DMS 273 (cell line): ENCODE data around the gene NTSR1.

ENCODE experiments used
- DNase-seq: peaks from one replicate; lab custom pipeline; 2025; ENCODE audit not compliant: unreplicated experiment; lab: John Stamatoyannopoulos, UW

The NTSR1 gene

DNA sequence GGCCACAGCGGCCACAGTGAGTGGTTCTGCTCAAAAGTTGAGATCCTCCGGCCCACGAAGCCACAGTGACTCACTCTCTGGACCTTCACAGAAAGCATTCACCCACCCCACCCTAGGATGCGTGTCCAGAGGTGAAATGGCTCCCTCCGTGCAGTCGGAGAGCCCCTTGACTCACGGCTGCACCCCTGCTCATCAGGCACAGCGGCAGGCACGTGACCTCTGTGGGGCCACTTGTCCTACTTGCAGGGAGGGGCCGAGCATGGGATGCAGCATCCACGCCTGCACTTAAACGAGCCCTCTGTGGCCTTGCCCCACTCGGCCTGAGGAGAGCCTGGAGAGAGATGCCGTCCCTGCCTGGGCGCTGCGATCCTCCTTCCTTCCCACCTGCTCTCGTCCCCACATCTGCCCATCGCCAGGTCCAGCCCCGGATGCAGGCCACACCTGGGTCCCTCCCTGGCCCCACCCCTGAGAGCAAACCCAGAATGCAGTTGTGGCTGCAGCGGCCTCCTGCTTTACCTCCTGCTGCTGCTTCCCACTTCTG lies 28.7 kb downstream of the NTSR1 start:
- DNase-seq = no peak

DNA sequence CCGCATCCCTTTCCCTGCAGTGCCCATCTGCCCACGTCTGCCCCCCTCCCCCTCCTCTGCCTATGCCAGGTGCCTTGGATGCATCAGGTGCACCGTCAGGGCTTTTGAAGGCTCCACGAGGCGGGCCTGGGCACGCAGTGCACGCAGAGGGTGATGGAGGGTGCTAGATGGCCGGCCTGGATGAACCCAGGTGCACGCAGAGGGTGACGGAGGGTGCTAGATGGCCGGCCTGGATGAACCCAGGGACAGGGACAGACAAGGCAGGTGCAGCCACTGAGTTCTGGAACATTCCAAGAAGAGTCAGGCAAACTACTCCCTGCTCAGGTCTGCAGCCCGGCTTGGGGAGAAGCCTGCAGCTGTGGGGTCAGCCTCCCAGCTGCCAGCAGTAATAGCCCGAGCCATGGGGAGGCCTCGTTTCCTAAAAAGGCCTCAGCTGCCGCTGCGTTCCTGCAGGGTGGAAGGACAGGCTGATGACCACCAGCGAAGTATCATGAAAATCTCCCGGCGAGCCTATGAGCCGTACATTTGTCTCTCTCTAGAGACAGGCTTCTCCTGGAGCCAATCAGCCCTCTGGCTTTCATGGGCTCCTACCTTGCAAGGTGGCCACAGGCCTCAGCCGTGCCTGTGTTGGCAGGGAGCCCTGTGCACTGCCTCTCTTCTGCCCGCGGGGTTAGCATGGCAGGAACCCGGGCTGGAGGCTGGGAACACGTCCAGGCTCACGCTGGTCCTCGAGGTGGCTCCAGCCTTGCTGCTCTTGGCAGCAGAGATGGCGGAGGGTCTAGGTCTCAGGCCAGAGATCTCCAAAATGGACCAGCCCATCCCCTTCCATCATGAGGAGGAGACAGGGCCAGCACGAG lies 29.6 kb downstream of the NTSR1 start:
- DNase-seq = no peak

DNA sequence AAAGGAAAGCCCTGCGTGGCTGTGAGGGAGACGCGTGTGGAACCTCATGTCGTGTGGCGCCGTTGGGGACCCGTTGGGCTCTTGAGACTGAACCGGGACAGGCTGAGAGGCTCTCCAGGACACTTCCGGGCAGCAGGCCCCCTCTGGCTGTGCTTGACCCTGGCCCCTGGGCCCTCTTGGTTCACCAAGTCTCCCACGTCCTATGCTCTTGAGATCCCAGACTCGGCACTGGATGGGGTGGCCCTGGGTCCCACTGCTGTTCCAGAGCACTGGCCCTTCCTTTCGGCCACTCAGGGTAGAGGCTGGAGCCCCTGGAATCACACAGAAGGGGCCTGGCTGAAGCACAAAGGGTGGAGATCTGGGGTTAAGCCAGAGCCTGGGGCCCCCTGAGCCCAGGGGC lies 30.4 kb downstream of the NTSR1 start:
- no peak for DNase-seq

DNA sequence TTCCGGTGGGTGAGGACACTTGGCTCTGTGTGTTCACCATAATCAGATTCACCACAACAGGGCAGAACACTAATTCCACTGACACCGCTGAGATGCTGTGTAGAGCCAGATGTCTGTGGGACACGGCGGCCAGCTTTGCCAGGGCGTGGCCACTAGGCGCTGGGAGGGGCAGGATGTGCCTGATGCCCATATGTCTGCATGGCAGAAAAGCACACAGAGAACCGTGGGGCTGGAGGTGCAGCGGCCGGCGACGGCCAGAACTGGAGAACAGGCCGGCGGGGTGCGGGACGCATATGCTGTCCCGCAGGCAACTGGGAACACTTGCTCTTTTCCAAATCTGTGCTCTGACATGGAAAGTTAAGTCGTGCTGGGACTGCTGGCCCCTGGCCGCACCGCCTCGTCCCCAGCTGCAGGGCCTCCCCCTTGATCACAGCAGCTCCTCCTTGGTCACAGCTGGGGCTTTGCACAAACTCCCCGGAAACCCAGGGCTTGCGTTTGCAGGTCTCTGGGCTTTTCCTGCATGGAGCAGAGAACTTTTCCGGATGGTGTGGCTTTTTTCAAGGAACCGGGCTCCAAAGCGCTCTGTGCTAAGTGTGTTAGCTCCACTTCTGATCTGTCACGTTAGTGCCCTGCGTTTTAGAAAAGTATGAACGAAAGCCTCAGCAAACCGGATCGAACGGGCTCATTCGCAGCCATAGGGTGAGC lies 31.1 kb downstream of the NTSR1 start:
- peak; percentile 85 for DNase-seq

DNA sequence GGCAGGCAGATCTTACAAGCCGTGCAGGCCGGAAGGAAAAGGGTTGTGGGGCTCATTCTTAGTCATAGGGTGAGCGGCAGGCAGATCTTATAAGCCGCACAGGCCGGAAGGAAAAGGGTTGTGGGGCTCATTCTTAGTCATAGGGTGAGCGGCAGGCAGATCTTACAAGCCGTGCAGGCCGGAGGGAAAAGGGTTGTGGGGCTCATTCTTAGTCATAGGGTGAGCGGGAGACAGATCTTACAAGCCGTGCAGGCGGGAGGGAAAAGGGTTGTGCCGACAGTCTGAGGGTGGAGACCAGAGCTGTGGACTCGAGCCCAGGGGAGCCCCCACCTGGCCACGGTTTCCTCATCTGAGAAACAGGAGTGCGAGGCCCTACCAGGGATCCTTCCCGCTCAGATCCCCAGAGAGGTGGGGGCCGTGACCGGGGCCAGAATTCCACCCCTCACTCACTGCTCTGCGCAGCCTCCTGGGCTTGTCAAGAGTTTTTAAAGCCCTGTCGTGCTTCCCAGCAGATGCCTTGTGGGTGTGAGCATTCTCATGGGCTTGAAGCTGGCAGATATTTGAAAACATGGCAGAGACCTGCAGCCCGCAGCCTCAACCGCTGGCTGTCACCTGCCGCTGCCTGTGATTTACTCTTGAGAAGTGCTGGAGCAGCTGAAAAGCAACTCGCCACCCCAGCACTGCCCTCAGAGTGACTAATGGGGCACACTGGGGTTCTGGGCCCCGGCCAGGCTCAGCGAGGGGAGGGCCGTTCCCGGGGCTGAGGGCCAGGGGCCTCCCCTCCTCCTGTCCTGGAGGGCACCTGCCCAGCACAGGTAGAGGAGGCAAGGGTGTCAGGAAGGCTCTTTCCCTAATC lies 31.9 kb downstream of the NTSR1 start:
- DNase-seq = no peak

DNA sequence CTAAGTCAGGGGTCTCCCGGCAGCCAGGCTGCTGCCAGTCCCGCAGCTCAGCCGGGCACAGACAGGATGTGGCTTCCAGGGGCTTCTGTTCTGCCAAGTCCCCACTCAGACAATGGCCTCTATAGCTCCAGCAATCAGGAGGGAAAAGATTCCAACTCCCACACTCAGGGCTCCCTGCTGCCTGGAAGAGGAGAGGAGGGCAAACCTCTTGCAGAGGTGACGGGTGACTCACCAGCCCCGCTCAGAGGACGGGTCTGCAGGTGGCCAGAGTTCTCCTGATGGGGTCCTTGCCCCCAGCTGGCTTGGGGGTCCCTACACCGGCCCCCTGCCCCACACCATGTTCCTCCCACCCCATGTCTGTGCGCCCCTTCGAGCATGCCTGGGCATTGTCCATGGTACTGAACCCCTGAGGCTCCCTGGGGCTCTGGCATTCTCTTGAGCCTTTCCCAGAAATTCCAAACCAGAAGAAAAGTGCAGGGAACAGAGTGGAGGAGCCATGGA lies 32.6 kb downstream of the NTSR1 start:
- no peak for DNase-seq

DNA sequence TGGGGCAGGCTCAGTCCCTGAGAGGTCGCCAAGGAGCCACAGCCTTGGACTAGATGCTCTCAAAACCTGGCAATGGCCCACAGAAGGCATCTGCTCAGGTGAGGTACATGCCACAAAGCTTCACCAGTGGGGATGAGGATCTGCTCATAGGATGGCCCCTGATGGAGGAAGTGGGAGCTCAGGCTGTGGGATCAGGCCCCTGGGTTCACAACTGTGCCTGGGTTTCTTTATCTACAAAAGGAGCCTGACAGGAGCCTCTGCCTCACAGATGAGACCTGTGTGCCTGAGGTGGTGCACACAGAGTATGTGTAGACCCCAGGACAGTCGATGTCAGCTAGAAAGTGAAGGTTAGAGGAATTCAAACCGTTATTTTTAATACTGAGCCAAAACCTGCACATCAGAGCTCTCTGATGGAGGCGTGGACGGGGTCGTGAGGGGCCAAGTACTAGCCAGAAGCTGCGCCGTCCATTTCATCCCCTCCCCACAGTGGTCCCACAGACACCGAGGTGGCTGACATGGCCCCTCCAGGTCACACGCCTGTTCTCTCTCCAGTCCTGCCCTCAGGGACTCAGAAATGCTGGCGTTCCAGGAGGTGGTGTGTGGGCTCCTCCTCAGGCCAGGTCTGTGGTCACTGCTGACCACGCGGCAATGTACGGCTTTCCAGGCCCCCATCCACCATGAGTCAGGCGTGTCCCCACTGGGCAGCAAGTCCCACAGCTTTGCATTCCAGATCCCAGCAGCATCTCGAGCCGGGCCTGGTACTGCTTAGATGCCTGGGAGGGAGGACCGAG lies 33.3 kb downstream of the NTSR1 start:
- no peak for DNase-seq

DNA sequence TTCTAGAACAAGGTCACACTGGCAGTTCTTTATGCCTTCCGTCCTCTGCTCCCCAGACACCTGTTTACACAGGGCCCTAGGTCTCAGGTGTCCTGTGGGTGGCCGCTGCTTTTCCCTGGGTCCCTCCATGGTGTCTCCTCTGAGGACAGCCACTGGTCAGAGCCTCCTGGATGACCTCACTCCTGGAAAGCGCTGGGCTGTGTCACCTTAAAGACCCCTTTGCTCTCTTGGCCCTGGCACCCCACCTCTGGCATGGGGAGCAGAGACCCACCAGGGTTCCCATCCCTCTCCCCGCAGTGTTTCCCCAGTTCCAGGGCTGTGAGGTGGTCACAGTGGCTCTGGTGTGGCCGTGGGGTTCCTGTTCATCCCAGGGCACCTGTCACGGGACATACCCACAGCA lies 33.9 kb downstream of the NTSR1 start:
- DNase-seq = no peak

DNA sequence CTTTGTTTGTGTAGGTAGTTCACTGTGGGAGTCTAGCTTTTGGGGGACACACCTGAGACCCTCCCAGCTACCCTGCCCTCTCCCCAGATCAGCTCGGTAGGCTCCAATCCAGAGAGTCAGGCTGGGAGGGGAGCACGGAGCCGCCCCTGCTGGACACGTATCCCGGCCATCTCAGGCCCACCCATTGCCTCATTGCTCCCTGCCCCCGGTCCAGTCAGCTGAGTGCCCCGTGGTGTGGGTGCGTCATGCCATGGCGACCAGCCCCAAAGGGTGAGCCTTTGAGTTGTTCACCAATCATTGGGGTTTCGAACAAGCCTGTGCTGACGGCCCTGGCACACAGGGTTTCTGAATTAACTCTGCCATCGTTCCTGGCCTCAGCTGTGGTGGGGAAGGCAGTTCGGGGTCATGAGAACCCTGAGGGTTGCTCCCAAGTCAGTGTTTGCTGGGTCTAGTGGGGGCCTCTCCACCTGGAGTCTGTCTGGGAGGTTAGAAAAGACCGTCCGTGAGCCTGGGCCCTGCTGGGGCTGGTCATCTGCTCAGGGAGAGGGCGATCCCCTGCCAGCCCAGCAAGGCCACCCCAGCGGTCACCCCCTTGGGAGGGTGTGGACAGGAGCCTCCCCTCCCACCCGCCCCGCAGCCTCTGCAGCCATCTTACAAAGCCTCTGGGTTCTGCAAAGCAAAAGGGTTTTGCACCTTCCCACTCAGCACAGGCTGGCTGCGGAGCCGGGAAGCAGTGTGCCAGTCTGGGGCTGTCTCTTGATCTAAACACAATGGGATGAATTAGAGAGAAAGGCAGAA lies 34.5 kb downstream of the NTSR1 start:
- no peak for DNase-seq

DNA sequence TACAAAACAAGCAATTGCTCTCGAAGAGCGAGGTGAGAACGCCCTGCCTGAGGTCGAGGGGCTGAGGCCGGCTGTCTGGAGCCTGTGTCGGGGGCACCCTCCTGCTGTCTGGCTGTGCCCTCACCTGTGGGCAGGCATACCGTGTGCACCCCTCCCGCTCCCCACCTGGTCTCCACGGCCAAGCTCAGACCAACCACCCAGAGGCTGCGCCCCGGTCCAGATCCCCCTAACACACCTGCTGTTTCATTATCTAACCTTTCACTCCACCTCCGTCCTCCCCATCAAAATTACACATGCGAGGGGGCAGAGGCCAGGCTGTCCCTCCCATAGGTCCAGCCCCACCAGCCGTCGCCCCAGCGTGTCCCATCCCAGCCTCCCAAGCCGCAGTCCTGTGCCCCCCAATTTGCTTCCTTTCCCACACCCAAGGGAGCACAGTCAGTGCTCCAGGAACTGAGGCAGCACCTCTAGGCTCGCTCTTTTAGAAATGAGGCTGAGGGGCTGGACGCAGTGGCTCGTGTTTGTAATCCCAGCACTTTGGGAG lies 35.2 kb downstream of the NTSR1 start:
- no peak for DNase-seq

DNA sequence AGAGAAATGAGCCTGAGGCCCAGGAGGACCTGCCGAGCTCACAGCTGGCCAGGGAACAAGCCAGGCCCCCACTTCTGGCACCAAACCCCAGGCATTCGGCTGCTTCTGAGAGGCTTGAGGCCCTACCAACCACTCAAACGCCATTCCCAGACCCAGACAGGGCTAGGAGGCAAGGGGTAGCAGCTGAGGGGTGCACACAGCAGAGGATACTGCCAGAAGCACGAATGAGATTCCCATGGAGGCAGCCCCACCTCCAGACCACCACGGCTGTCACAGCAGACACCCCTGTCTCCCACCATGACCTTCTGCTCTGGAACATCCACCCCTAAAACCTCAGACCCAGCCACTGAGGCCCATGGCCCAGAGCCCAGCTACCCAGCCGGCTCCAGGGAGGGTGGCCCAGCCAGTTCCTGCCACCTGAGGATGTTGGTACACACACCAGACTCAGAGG lies 36.1 kb downstream of the NTSR1 start:
- DNase-seq = no peak

DNA sequence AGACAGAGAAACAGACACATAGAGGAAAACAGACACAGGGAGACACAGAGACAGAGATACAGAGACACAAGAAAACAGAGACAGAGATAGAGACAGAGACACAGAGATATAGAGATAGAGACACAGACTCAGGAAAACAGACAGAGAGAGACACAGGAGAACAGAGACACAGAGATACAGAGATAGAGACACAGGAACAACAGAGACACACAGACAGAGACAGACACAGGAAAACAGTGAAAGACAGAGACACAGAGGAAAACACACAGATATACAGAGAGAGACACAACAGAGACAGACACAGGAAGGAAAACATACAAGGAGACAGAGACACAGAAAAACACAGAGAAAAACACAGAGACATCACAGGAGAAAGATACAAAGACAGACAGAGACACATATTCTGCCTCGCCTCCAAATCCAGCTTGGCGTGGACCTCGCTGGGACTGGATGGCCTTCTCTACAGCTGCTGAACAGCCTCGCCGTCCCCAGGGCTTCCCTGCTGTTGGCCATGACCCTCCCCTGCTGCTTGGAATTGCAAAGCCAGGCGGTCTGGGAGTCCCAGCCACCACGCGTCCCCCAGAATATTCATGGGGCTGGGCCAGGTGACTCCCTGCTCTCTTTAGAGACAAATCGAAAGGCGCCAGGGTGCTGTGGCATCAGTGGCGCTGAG lies 36.8 kb downstream of the NTSR1 start:
- no peak for DNase-seq

DNA sequence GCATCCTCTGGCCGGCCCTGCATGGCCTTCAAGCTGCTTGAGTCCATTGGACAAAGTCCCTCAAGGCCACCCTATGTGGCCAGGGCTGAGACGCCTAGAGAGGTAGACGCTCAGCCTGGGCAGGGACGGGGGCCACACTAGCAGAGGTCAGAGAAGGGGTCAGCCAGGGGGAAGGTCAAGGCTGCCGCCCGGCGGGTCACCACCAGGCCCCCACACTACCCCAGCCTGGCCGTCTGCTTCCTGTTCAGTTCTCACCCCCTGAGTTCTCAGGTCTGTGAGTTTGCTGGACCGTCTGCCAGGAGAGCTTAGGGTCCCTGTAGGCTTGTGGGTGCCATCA lies 37.3 kb downstream of the NTSR1 start:
- no peak for DNase-seq

DNA sequence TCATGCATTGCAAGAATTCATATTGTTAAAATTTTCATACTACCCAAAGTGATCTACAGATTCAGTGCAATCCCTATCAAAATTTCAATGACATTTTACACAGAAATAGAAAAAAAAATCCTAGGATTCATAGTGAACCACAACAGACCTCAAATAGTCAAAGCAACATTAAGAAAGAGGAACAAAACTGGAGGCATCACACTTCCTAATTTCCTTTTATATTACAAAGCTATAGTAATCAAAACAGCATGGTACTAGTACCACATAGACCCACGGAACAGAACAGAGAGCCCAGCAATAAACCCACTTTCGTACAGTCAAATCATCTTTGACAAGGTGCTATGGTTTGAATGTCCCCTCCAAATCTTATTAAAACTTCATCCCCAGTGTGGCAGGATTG lies 39.7 kb downstream of the NTSR1 start:
- no peak for DNase-seq

DNA sequence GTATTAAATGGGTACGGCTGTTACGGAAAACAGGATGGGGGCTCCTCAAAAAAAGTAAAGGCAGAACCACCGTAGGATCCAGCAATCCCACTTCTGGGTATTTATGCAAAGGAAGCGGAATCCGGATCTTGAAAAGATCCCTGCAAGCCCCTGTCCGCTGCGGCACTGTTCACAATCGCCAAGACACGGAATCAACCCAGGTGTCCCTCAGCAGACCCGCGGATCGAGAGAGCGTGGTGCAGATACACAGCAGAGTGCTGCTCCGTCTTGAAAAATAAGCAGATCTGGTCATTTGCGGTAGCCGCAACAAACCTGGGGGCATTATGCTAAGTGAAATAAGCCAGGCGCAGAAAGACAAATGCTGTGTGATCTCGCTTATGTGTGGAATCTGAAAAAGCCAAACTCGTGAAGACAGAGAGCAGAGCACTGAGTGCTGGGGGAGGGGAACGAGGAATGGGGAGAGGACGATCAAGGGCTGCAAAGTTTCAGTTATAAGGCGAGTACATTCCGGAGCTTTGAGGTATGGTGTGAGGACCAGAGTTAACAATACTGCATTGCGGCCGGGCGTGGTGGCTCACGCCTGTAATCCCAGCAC lies 41.3 kb downstream of the NTSR1 start:
- no peak for DNase-seq

DNA sequence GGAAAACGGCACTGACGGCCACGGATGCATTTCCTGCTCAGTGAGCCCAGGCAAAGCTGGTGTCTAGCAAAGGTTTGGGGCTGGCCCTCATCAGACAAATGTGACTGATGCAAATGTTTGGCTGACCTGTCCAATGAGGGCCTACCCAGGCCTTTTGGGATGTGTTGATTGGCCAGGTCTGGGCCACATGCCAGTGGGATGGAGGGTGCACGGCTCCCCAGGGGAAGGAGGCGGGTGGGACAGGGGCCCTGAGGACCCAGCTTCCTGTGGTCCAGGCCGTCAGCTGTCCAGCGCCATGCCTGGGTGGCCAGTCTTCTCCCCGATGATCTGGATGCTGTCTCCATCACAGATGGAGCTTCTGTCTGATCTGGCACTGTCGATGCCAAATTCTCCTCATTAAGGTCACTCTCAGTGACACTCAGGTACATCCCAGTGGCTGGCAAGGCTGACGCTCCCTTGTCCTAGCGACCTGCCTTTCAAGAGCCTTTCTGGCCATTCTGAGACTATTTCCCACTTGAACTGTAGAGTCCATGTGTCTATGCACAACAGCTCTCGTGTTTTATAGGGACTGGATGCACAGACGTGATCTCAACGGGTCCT lies 43.0 kb downstream of the NTSR1 start:
- no peak for DNase-seq

DNA sequence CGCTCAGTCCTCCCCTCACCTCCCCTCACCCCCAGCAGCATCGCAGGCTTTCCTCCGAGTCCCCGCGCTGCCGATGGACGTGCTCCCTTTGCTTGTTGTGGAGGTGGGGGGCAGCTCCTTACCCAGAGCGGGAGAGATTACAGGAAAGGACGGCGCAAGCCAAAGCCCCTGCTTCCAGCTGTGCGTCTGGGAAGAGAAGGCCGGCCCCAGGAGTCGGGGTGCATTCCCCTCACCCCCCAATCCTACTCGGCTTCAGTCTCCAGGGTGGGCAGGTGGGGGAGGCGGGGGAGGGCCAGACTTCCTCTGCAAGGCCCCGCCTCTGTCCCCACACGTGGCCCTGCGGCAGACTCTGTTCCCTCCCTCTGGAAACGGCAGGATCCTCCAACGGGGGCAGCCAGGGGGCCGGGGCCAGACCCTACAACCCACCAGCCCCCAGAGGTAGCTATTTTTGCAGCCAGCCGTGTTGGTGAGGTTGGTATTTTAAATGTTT lies 43.6 kb downstream of the NTSR1 start:
- DNase-seq = no peak
